Activated CD8-positive, alpha-beta T cell treated with anti-CD3 and anti-CD28 coated beads, Interleukin-2, amount 10 ng/mL, durations not matched to agents 7 days and 5 days (primary cell): Measurements from ENCODE around the gene NPB. TPM values are rescaled to one million over a fixed set of nuclear protein-coding genes. Genes with fewer than 3 reads are reported as not detected.

ENCODE experiments used
- ATAC-seq: fragments of 150-1000 bp; cut with Tn5 transposase; one replicate; pipeline ENCODE4 v1.10.0; 2021; ENCODE audit warnings: moderate library complexity
- CTCF ChIA-PET: fragments of 350-600 bp; sonication (Branson Sonifier 250); formaldehyde crosslinking; loops from one replicate; lab custom pipeline; 2021; ENCODE audit warnings: antibody characterized with exemption; lab: Charles Lee
- POLR2A ChIA-PET: fragments of 350-600 bp; sonication (Branson Sonifier 250); formaldehyde crosslinking; loops from one replicate; lab custom pipeline; 2021; ENCODE audit warnings: antibody characterized with exemption; lab: Charles Lee
- DNase-seq: peaks from one replicate; pipeline ENCODE4 v3.0.0-alpha.2; 2020
- H3K27ac Mint-ChIP-seq: one replicate; pipeline ENCODE4 v1.8.0; 2021; ENCODE audit warnings: mild to moderate bottlenecking, mixed read lengths
- H3K27me3 Mint-ChIP-seq: one replicate; pipeline ENCODE4 v1.8.0; 2021; ENCODE audit warnings: low read depth, mixed read lengths
- H3K36me3 Mint-ChIP-seq: one replicate; pipeline ENCODE4 v1.8.0; 2021; ENCODE audit warnings: low read depth, mixed read lengths
- H3K4me1 Mint-ChIP-seq: one replicate; pipeline ENCODE4 v1.8.0; 2021; ENCODE audit warnings: low read depth, mixed read lengths
- H3K4me3 Mint-ChIP-seq: one replicate; pipeline ENCODE4 v1.8.0; 2021; ENCODE audit warnings: mild to moderate bottlenecking, mixed read lengths
- H3K9me3 Mint-ChIP-seq: one replicate; pipeline ENCODE4 v1.8.0; 2022; ENCODE audit warnings: mixed read lengths; ENCODE audit not compliant: insufficient read depth
- total RNA-seq, 2 experiments: library from RNA; stranded (reverse); gene quantifications; one replicate each; pipeline ENCODE4 v1.2.3, GENCODE V29; 2021

The NPB gene
- total RNA-seq, 2 experiments from 2014 or later, result 0.18 to 0.55 TPM

DNA sequence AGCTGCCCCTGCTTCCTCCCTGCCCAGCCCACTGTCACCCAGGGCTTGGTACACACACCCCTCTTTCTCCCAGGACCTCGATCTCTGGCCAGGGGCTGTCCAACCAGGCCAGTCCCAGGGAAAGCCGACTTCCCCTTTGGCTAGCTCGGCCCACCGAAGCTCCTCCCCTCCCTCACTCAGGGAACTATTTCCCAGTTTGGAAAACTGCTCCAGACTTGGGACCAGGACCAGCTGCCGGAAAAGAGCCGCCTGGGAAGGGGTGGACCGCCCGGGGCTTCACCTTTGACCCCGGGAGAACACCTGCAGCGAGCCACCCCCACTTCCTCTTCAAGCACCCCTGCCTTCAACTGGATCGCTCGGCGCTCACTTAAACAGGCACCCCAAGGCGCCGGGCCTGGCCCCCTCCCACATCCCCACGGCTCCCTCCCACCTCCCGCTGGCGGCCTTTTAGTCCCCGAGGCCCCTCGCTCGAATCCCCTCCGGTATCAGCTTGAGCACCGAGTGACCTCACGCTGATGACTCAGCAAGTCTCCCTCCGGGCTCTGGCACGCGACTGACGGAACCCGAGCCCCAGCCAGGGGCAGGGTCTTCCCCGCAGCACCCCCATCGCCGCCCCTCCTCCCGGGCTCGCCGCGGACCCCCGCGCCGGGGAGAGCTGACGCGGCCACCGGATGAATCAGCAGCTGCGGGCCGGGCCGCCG is 24.6 kb downstream of the NPB start:
- Mint-ChIP-seq H3K9me3 (no peaks in the 10 kb centered on the region), H3K27ac (peak overlapping the region; percentile 86), H3K4me3 (peak overlapping the region; percentile 85), H3K36me3 (no peaks in the 10 kb centered on the region), H3K4me1 (peaks cover 27% of the 10 kb centered on the region), H3K27me3 (no peaks in the 10 kb centered on the region)
- ATAC-seq, result peak; percentile 13
- ChIA-PET CTCF (interaction anchor here (1.0 to 2.9 kb wide), 6 partner anchors 33 to 279 kb away, joined by 3 to 13 read pairs (median 6); no protein-coding TSS in a partner anchor), POLR2A (interaction anchor here (0.8 to 3.0 kb wide), 6 partner anchors 10 to 223 kb away, joined by 3 to 19 read pairs (median 3); partner anchors contain the start of genes ASPSCR1 and MRPL12)
- DNase-seq, result peak; percentile 65

DNA sequence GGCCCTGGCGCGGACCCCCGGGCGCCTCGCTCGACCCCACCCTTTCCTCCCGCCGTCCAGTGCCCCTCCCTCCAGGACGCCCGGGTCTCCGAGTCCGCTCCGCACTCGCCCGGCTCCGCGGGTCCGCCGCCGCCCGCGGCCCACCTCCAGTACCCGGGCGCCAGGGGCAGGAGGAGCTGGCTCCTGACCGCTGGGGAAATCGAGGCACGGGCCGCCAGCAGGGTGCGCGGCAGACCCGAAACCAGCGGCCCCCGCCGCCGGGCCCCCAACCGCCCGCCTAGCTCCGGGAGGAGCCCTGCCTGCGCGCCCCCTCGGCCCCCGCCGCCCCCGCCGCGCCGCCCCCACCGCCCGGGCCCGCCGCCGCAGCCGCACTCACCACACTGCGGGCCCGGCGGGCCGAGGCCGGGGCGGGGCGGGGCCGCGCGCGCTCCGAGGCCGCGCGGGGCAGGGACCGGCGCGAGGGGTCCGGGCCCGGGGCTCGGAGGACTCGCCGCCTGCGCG is 25.2 kb downstream of the NPB start:
- peak; percentile 10 for ATAC-seq
- no peak for DNase-seq
- no peaks in the 10 kb centered on the region for H3K36me3 Mint-ChIP-seq
- peaks cover 27% of the 10 kb centered on the region for H3K4me1 Mint-ChIP-seq
- POLR2A ChIA-PET, result interaction anchor here (1.2 to 3.0 kb wide), 6 partner anchors 10 to 265 kb away, joined by 3 to 19 read pairs (median 4); partner anchors contain the start of gene MRPL12
- peak overlapping the region; percentile 39 for H3K27ac Mint-ChIP-seq
- H3K9me3 Mint-ChIP-seq, result no peaks in the 10 kb centered on the region
- CTCF ChIA-PET, result interaction anchor here (1.2 to 2.9 kb wide), 7 partner anchors 10 to 279 kb away, joined by 3 to 13 read pairs (median 5); partner anchors contain the start of gene ARHGDIA
- peak overlapping the region; percentile 46 for H3K4me3 Mint-ChIP-seq
- H3K27me3 Mint-ChIP-seq, result no peaks in the 10 kb centered on the region

- peak within 1 kb of the TSS; percentile 85 for H3K4me3 Mint-ChIP-seq
- CTCF ChIA-PET, result interaction anchor here (0.9 to 2.9 kb wide), 9 partner anchors 9 to 94 kb away, joined by 3 to 13 read pairs (median 5); partner anchors contain the start of genes ARHGDIA and PYCR1
- ATAC-seq (peak; percentile 76), DNase-seq (peak; percentile 92)
- H3K27ac Mint-ChIP-seq, result peak within 1 kb of the TSS; percentile 86
- no peaks in the 10 kb centered on the region for H3K27me3 Mint-ChIP-seq
- peaks cover 27% of the 10 kb centered on the region for H3K4me1 Mint-ChIP-seq
- POLR2A ChIA-PET, result interaction anchor here (1.2 to 3.0 kb wide), 6 partner anchors 11 to 265 kb away, joined by 3 to 19 read pairs (median 4); partner anchors contain the start of gene MRPL12
- no peaks in the 10 kb centered on the region for H3K36me3 Mint-ChIP-seq
- no peaks in the 10 kb centered on the region for H3K9me3 Mint-ChIP-seq
Observed at GRCh38 chr17:81927653-81928543, 25.9 kb downstream of the NPB start, which contains the start of gene MAFG. TSS of gene MAFG (minus strand) at chr17:81927735. CDS start at chr17:81923185, 4,550 bp downstream.

DNA sequence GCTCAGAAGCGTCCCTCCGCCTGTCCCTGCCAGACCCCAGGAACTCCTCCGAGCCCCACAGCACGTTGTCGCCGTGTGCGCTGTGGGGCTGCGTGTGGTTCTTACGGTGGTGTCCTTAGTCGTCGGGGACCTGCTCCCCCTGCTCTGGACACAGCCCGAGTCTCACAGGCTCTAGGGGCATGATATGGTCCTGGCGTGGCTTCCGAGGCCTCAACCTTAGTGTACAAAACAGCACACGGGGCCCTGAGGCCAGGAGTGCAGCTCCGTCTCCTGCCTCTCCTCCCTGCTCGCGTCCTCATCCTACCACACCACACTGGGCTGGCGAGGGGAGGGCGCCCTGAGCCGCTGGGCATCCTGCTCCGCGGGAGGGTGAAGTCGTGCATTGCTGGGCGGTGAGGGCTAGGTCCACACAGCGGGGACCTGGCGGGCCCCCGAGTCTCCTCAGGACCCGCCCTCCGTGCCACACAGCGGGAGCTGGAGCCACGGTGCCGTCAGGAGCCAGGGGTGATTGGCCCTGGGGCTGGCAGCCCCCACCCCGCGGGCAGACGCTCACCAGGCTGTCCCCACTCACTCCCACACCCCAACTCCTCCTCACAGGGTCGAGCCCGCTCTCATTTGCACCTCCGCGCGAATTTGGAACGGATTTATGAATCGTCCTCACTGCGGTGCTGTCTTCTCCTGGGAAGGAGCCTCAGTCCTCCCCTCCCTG is 26.7 kb downstream of the NPB start:
- Mint-ChIP-seq H3K36me3 (no peaks in the 10 kb centered on the region), H3K27me3 (no peaks in the 10 kb centered on the region), H3K9me3 (no peaks in the 10 kb centered on the region), H3K27ac (no peak overlapping the region), H3K4me3 (peak overlapping the region; percentile 54), H3K4me1 (peaks cover 30% of the 10 kb centered on the region)
- ATAC-seq (no peak), DNase-seq (no peak)
- CTCF ChIA-PET, result interaction anchor here (0.9 to 2.9 kb wide), 9 partner anchors 8 to 93 kb away, joined by 3 to 13 read pairs (median 5); partner anchors contain the start of genes ARHGDIA and PYCR1
- POLR2A ChIA-PET, result interaction anchor here (0.7 to 3.0 kb wide), 2 partner anchors 12 to 14 kb away, joined by 3 to 19 read pairs; no protein-coding TSS in a partner anchor

DNA sequence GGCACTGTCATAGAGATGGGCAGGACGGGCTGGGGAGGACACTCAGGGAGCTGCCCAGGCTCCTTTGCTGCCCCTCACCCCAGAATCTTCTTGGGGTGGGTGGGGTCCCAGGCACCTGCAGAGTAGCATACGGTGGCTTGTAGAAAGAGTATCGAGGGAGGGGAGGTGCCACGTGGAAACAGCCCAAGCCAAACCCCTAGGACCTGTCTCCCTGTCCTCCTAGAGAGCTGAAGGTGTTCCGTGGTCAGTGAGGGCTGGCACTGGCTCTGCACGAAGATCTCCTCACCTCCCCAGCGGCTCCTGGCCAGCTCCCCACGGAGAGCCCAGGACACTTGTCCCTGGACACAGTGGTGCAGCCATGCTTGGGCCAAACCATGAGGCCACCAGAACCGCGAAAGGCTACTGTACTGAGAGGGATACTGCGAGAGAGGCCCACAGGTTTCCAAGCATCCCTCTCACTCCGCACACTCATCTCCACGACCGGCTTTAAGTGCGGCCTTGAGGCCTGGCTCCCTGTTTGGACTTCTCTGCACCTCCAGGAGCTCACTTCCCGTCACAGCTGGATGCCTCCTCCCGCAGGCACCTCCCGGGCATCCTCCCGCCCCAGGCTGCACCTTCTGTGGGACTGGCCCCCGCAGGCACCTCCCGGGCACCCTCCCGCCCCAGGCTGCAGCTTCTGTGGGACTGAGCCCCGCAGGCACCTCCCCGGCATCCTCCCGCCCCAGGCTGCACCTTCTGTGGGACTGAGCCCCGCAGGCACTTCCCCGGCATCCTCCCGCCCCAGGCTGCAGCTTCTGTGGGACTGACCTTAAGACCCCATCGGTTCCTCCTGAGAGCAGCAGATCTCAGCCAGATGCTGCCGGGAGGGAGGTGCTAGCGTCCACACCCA is 27.5 kb downstream of the NPB start:
- Mint-ChIP-seq H3K4me3 (no peak overlapping the region), H3K27me3 (no peaks in the 10 kb centered on the region), H3K9me3 (no peaks in the 10 kb centered on the region), H3K27ac (no peak overlapping the region), H3K4me1 (peaks cover 28% of the 10 kb centered on the region), H3K36me3 (no peaks in the 10 kb centered on the region)
- no peak for DNase-seq
- ATAC-seq, result no peak
- POLR2A ChIA-PET, result interaction anchor here (0.6 to 0.7 kb wide), 2 partner anchors 13 to 134 kb away, joined by 3 to 5 read pairs; no protein-coding TSS in a partner anchor
- CTCF ChIA-PET, result interaction anchor here (0.9 to 2.5 kb wide), 5 partner anchors 30 to 60 kb away, joined by 3 to 10 read pairs (median 3); no protein-coding TSS in a partner anchor

GRCh38 chr17:81930142-81931125 is 28.4 kb downstream of the NPB start:
- ATAC-seq (no peak), DNase-seq (no peak)
- H3K9me3 Mint-ChIP-seq, result no peaks in the 10 kb centered on the region
- CTCF ChIA-PET, result interaction anchor here (0.7 to 1.8 kb wide), 4 partner anchors 29 to 98 kb away, joined by 3 to 5 read pairs (median 3); no protein-coding TSS in a partner anchor
- no peak overlapping the region for H3K27ac Mint-ChIP-seq
- no peaks in the 10 kb centered on the region for H3K27me3 Mint-ChIP-seq
- POLR2A ChIA-PET, result no interaction called here
- H3K4me1 Mint-ChIP-seq, result peaks cover 28% of the 10 kb centered on the region
- H3K36me3 Mint-ChIP-seq, result no peaks in the 10 kb centered on the region
- H3K4me3 Mint-ChIP-seq, result no peak overlapping the region

- CTCF ChIA-PET, result interaction anchor here (1.8 kb wide), 1 partner anchor 39 kb away, joined by 5 read pairs; no protein-coding TSS in a partner anchor
- POLR2A ChIA-PET, result no interaction called here
Observed at GRCh38 chr17:81931189-81931556, 29.1 kb downstream of the NPB start.

DNA sequence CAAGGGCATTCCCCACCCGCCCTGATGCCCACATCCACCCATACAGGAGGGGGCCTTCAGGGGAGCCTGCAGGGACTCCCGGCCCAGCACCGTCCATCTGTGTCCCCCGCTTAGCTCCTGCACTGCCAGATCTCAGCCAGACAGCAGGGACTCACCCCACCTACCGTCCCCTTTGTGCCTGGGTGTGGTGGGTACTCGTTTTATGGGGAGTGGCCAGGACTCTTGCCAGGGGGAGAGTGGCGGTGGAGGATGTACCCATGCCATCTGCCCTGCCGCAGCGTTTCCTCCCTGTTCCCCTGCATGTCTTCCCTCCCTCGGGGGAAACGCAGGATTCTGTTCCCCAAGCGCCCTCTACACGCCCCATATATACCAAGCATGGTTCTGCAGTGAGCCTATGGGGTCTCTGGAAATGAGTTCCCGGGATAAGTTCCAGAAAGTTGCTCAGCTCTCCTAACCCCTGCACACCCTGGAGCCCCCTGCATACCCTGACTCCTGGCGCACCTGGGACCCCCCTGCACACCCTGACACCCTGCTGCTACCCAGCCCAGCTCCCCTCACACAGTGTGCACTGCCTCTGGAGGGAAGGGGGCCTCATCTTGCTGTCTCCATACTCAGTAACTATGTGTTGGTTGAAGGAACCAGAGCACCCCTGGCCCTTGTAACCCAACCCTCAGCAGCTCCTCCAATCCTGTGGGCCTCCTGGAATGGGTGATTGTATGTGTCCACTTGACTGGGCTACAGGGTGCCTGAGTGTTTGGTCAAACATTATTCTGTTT is 29.7 kb downstream of the NPB start:
- ChIA-PET CTCF (interaction anchor here (0.9 kb wide), 1 partner anchor 28 kb away, joined by 3 read pairs; no protein-coding TSS in a partner anchor), POLR2A (interaction anchor here (0.9 kb wide), 1 partner anchor 15 kb away, joined by 3 read pairs; no protein-coding TSS in a partner anchor)
- Mint-ChIP-seq H3K36me3 (peaks cover 4% of the 10 kb centered on the region), H3K27me3 (no peaks in the 10 kb centered on the region), H3K27ac (no peak overlapping the region), H3K4me1 (peaks cover 27% of the 10 kb centered on the region), H3K9me3 (no peaks in the 10 kb centered on the region), H3K4me3 (no peak overlapping the region)
- no peak for ATAC-seq
- DNase-seq, result no peak

More at GRCh38 chr17:81931189-81931556, 29.1 kb downstream of the NPB start:
- Mint-ChIP-seq H3K4me3 (no peak overlapping the region), H3K4me1 (peaks cover 28% of the 10 kb centered on the region), H3K27me3 (no peaks in the 10 kb centered on the region), H3K27ac (no peak overlapping the region), H3K9me3 (no peaks in the 10 kb centered on the region), H3K36me3 (peaks cover 4% of the 10 kb centered on the region)
- no peak for DNase-seq
- ATAC-seq, result no peak
